HL-60/S4 (cell line): ENCODE results near the gene ZFYVE1.

Experiments used
- in situ Hi-C: fragments of 300-500 bp; cut with MboI; formaldehyde crosslinking; loops from 2 replicates; pipeline ENCODE4 v1.14.3; 2022; ENCODE audit warnings: low sequenced_read_pairs

The ZFYVE1 gene

GRCh38 chr14:72925815-72926291 is 101.1 kb downstream of the ZFYVE1 start:
- in situ Hi-C loops: no loop called here

GRCh38 chr14:72925171-72925759 is 101.6 kb downstream of the ZFYVE1 start:
- in situ Hi-C loops: no loop called here

DNA sequence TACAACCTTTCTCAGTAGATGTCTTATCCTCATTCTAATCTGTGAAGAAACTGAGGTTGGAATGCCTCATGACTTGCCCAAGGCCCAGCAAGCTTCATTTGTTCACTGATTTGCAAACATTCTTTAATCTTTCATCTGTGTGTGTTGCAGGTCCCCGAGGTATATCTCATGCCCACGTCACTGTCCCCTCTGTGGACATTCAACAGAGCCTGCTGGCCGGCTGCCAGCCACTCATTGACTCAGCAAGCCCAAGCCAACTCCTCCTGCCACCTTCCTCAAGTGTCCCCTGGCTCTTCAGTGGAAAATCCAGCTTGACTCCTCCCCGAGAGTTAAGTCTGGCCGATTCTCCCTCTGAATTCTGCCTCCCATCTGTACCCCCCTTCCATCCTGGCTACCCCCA is 102.6 kb downstream of the ZFYVE1 start:
- in situ Hi-C loops: no loop called here

- in situ Hi-C loops: no loop called here
Observed at GRCh38 chr14:72921396-72921795, 105.5 kb downstream of the ZFYVE1 start.

DNA sequence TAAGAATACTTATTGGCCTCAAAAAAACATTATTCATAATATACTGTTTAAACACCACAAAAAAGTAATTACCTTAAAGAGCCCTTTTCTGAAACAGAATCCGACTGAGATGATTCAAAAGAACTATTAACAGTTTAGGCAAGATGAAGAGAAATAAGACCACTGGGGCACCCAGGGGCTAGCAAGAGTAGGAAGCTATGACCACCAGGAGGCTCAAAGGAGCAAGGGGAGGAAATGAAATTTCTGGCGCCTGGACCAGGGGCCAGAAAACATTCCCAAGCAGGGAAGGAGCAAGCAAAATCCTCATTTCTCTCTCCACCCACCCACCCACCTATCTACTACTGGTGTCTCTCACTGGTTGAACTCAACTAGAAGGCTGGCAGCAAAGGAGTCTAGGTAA is 106.9 kb downstream of the ZFYVE1 start:
- in situ Hi-C loops: no loop called here
